K562 (cell line): ENCODE results near the gene VWA5B1. TPM values are rescaled to one million over a fixed set of nuclear protein-coding genes. Genes with fewer than 3 reads are reported as not detected.

Experiments
- ATAC-seq: fragments of 200-7000 bp; cut with Tn5 transposase; 3 replicates; pipeline ENCODE4 v1.9.1; 2020; ENCODE audit warnings: moderate library complexity
- BruUV-seq: library from RNA; stranded (reverse); fragments of 400-500 nt; replicated peaks from 2 replicates; lab custom pipeline; 2021; lab: Mats Ljungman, UMichigan
- CTCF ChIA-PET: fragments of 300-600 bp; formaldehyde crosslinking; extraction: SDS; loops from one replicate; lab custom pipeline; 2021; ENCODE audit warnings: low intra/inter-chr PET ratio; lab: Yijun Ruan, JAX
- POLR2A ChIA-PET: fragments of 300-600, 350-650 bp; sonication (Branson Sonifier 250); formaldehyde crosslinking; extraction: SDS; loops from one replicate; lab custom pipeline; 2021; ENCODE audit warnings: antibody characterized with exemption, inconsistent platforms; lab: Yijun Ruan, JAX
- DNase-seq, 4 experiments: peaks; one replicate each; pipeline versions ENCODE4 v3.0.0 to v3.0.0-alpha.2; 2011 to 2018; ENCODE audit warnings: low spot score in 3 of 4, mixed read lengths in 3 of 4; ENCODE audit errors: extremely low read depth in 1 of 4
- FAIRE-seq: peaks from 2 replicates; lab custom pipeline; 2011; peaks lifted over from hg19 to GRCh38; lab: Jason Lieb, UNC
- H2AFZ ChIP-seq: 2 replicates; pipeline ENCODE4 v1.6.0; 2011; ENCODE audit warnings: low read depth, low read length, control low read depth, inconsistent platforms
- H3K27ac ChIP-seq: fragments of 200-600 bp; 3 replicates; pipeline ENCODE4 v1.8.0; 2011; ENCODE audit warnings: low read depth, mild to moderate bottlenecking, control low read depth, inconsistent platforms, low read length, moderate library complexity, mixed read lengths; ENCODE audit errors: extremely low read depth
- H3K27me3 ChIP-seq, 2 experiments: fragments of 300-600 bp in 1 of 2; 2 replicates in 1 of 2; 3 replicates in 1 of 2; pipeline versions ENCODE4 v1.6.0 to v1.8.0; 2011; ENCODE audit warnings: inconsistent platforms in 2 of 2, low read length in 2 of 2, mild to moderate bottlenecking in 1 of 2, mixed read lengths in 1 of 2, moderate library complexity in 1 of 2; ENCODE audit not compliant: control insufficient read depth in 2 of 2, insufficient read depth in 2 of 2
- H3K36me3 ChIP-seq: fragments of 300-600 bp; 3 replicates; pipeline ENCODE4 v1.8.0; 2011; ENCODE audit warnings: mild to moderate bottlenecking, low read length, inconsistent platforms; ENCODE audit not compliant: control insufficient read depth, insufficient read depth
- H3K4me1 ChIP-seq, 2 experiments: fragments of 200-600 bp in 1 of 2; replicated peaks in 1 of 2; 2 replicates in 1 of 2; 3 replicates in 1 of 2; pipeline versions ENCODE4 v1.5.1 to v1.8.0; 2011; ENCODE audit warnings: inconsistent platforms in 2 of 2, low read length in 2 of 2, mild to moderate bottlenecking in 1 of 2, mixed read lengths in 1 of 2, moderate library complexity in 1 of 2; ENCODE audit not compliant: control insufficient read depth in 2 of 2, insufficient read depth in 2 of 2
- H3K4me2 ChIP-seq: 2 replicates; pipeline ENCODE4 v1.6.1; 2011; ENCODE audit warnings: low read length, control low read depth, inconsistent platforms, mixed read lengths; ENCODE audit not compliant: insufficient read depth
- H3K4me3 ChIP-seq: fragments of 200-600 bp; sonication (generic), shearing (Covaris generic); 2 replicates; pipeline ENCODE4 v1.5.1; 2016; ENCODE audit warnings: control low read depth, inconsistent platforms
- H3K79me2 ChIP-seq: fragments of 200-600 bp; 3 replicates; pipeline ENCODE4 v1.8.0; 2011; ENCODE audit warnings: low read length, inconsistent platforms; ENCODE audit not compliant: control insufficient read depth, insufficient read depth
- H3K9ac ChIP-seq, 2 experiments: 2 replicates each; pipeline versions ENCODE4 v1.6.0 to v1.6.1; 2011; ENCODE audit warnings: low read depth in 2 of 2, low read length in 2 of 2, control low read depth in 1 of 2, inconsistent platforms in 1 of 2, mild to moderate bottlenecking in 1 of 2, mixed read lengths in 1 of 2; ENCODE audit not compliant: insufficient read depth in 1 of 2
- H3K9me1 ChIP-seq: one replicate; pipeline ENCODE4 v1.6.0; 2011; ENCODE audit warnings: inconsistent platforms, mild to moderate bottlenecking, low read length, moderate library complexity; ENCODE audit not compliant: control insufficient read depth, insufficient read depth
- H3K9me3 ChIP-seq: replicated peaks from 2 replicates; pipeline ENCODE4 v1.5.1; 2011; ENCODE audit warnings: low read depth, low read length, inconsistent platforms; ENCODE audit not compliant: control insufficient read depth, insufficient read depth
- H4K20me1 ChIP-seq: replicated peaks from 2 replicates; pipeline ENCODE4 v1.6.1; 2011; ENCODE audit warnings: low read length, inconsistent platforms, mixed read lengths; ENCODE audit not compliant: control insufficient read depth, insufficient read depth
- GTF2E2 ChIP-seq: fragments of 200-800 bp; sonication (Bioruptor generic); IDR thresholded peaks from 2 replicates; pipeline ENCODE4 v1.6.1; 2016; ENCODE audit warnings: missing genetic modification characterization, missing compliant biosample characterization
- HSF4 ChIP-seq: fragments of 250-450 bp; sonication (Bioruptor Pico); IDR thresholded peaks from 2 replicates; pipeline ENCODE4 v2.1.2; 2022; ENCODE audit warnings: mild to moderate bottlenecking, moderate library complexity, borderline replicate concordance
- PCBP1 ChIP-seq: fragments of 200-400 bp; formaldehyde crosslinking; IDR thresholded peaks from 2 replicates; pipeline ENCODE4 v1.6.1; 2018; ENCODE audit warnings: mild to moderate bottlenecking, low read depth, low read length; ENCODE audit not compliant: poor library complexity, severe bottlenecking
- PHB ChIP-seq: fragments of 250-450 bp; sonication (Bioruptor Pico); IDR thresholded peaks from 2 replicates; pipeline ENCODE4 v1.5.0; 2021
- RBM14 ChIP-seq: fragments of 200-400 bp; formaldehyde crosslinking; IDR thresholded peaks from 2 replicates; pipeline ENCODE4 v1.6.1; 2018; ENCODE audit warnings: low read depth, mild to moderate bottlenecking, low read length, moderate library complexity, borderline replicate concordance; ENCODE audit not compliant: insufficient read depth
- WGBS: fragments of 100-300 bp; shearing (Covaris generic); methylation state at CpG from one replicate; pipeline ENCODE4 v1.1.6; 2016; ENCODE audit warnings: low coverage, mixed read lengths; ENCODE audit not compliant: insufficient coverage; ENCODE audit errors: missing lambda C conversion rate; 5-methylcytosine and 5-hydroxymethylcytosine counted together
- in situ Hi-C: fragments of 300-500 bp; cut with MboI; formaldehyde crosslinking; loops from 4 replicates; pipeline ENCODE4 v1.15.0; 2018; ENCODE audit warnings: inconsistent platforms, mixed read lengths
- intact Hi-C: fragments of 100-400 bp; cut with micrococcal nuclease; formaldehyde crosslinking; loops from 2 replicates; pipeline ENCODE4 v1.14.2; 2022
- polyA plus RNA-seq, 8 experiments: library from polyadenylated mRNA; depleted of rRNA in 4 of 8; stranded (reverse) in 5 of 8; unstranded in 3 of 8; fragments of >200 nt; fragmentation: Nextera tagmentation in 2 of 8; fragmentation: Illumina TruSeq in 1 of 8; extraction: Ambion mirVana in 2 of 8; extraction: Trizol in 1 of 8; gene quantifications; 2 replicates each; pipeline versions ENCODE4 v1.2.1 to v1.2.3, GENCODE V29; 2011 to 2014; ENCODE audit warnings: inconsistent platforms in 1 of 8, missing spikeins in 1 of 8
- total RNA-seq, 7 experiments: library from RNA; depleted of rRNA in 6 of 7; stranded (reverse); fragments of >200 nt in 6 of 7; fragmentation: Illumina TruSeq in 2 of 7; extraction: Trizol in 2 of 7; gene quantifications; 2 replicates each; pipeline versions ENCODE4 v1.2.1 to v1.2.3, GENCODE V29; 2011 to 2021; ENCODE audit warnings: low replicate concordance in 1 of 7
- TF ChIP-seq, protein P1 (sequence below): fragments of 250-450 bp; sonication (Bioruptor Pico); IDR thresholded peaks from 2 replicates; pipeline ENCODE4 v1.5.0; 2021; ENCODE audit warnings: mild to moderate bottlenecking, moderate library complexity
- TF ChIP-seq, protein P2 (sequence below): sonication (generic); formaldehyde crosslinking; IDR thresholded peaks from 2 replicates; pipeline ENCODE4 v1.5.0; 2020; ENCODE audit warnings: missing genetic modification reagents
- TF ChIP-seq, protein P3 (sequence below): fragments of 450-650 bp; IDR thresholded peaks from 2 replicates; pipeline ENCODE4 v1.6.1; 2016; ENCODE audit warnings: borderline replicate concordance

VWA5B1 gene
- total and polyA plus RNA-seq, 9 of the 15 experiments (the other 6 are each of a cell fraction or from before 2014, with no cell fraction given) = not detected

DNA sequence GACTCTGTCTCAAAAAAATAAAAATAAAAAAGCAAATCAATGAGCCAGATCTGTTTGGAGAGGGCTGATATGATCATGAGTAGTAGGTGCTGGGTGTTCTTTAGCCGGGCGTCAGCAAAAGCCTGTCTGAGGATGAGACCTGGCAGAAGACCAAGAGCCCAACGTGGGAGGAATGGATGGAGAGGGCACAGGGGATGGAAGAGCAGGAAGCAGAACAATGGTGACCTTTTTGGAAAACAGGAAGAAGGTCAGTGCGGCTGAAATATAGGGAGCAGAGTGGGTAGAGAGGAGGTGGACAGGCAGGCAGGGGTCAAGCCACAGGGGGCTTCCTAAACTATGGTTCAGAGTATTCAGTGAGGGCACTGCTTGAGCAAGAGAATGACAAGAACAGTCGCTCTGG, 30.9 kb downstream of the VWA5B1 start:
- Histone ChIP-seq H3K4me3 (no peak overlapping the region), H4K20me1 (peaks cover 4% of the 10 kb centered on the region; the same call in 1 of the 2 replicates), H3K9ac (no peak overlapping the region), H3K79me2 (no peaks in the 10 kb centered on the region), H2AFZ (no peak overlapping the region), H3K4me1 (no peaks in the 10 kb centered on the region), H3K9me3 (no peaks in the 10 kb centered on the region), H3K4me2 (no peak overlapping the region), H3K9me1 (no peaks in the 10 kb centered on the region), H3K27ac (no peak overlapping the region), H3K36me3 (no peaks in the 10 kb centered on the region), H3K27me3 (peaks cover 58 to 81% of the 10 kb centered on the region in 2 experiments)
- 0% methylated on average over 5 of the region's 5 CpGs for WGBS
- in situ Hi-C loops (no loop called here), intact Hi-C loops (no loop called here)
- FAIRE-seq (no peak), ATAC-seq (no peak), DNase-seq (no peak)
- ChIA-PET POLR2A (no interaction called here), CTCF (no interaction called here)
- no TSS peak for BruUV-seq
- TF ChIP-seq, protein P1, sequence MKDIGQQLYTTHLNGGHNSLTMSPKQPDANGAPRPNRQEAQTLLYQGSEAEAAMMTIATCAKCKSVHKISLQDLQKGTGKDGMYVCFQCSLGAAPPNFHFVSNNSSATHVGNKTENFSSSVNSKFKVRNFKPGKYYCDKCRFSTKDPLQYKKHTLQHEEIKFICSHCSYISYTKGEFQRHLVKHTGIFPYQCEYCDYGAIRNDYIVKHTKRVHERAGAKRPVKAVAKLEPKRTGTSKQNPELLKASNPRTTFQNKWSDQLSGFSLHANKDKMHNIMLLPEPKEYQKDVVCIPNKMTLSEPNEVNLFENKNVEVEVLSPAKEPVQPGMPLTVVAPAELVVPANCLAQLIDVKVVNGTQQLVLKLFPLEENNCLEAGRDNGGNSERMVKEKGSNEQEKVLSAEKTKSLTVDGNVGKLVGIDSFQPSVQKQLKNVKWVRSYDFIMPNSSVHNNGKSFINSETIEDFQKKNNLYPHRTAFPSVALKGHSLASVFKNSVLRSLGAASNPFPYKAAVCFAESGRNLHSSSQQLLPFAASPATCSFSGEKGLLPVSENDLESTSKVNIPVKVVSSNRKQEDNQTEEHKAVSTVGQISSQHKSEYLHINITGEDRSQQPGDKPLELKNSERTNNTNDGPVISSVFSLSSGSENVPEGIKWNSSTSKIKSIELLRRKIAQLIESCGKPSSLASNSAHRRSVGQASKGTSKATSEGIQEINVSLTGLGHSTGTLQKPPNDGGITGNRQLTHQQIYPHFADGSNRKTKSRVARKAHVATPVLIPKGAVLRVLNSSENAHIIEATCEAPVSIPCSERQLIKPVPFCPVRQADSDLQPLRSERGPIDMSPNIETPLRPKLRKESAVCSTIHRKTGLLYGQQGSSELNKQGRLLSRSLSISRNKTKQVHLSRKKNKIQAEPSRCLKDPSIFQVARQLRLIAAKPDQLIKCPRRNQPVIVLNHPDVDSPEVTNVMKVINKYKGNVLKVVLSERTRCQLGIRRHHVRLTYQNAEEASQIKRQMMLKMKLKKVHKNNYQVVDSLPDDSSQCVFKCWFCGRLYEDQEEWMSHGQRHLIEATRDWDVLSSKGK (CRISPR knock-in tag) = no peak
- TF ChIP-seq HSF4 (CRISPR knock-in tag) (no peak), GTF2E2 (tag) (no peak), RBM14 (no peak), PCBP1 (no peak), PHB (CRISPR knock-in tag) (no peak)
- TF ChIP-seq, protein P2, sequence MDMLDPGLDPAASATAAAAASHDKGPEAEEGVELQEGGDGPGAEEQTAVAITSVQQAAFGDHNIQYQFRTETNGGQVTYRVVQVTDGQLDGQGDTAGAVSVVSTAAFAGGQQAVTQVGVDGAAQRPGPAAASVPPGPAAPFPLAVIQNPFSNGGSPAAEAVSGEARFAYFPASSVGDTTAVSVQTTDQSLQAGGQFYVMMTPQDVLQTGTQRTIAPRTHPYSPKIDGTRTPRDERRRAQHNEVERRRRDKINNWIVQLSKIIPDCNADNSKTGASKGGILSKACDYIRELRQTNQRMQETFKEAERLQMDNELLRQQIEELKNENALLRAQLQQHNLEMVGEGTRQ (CRISPR knock-in tag) = no peak
- TF ChIP-seq, protein P3, sequence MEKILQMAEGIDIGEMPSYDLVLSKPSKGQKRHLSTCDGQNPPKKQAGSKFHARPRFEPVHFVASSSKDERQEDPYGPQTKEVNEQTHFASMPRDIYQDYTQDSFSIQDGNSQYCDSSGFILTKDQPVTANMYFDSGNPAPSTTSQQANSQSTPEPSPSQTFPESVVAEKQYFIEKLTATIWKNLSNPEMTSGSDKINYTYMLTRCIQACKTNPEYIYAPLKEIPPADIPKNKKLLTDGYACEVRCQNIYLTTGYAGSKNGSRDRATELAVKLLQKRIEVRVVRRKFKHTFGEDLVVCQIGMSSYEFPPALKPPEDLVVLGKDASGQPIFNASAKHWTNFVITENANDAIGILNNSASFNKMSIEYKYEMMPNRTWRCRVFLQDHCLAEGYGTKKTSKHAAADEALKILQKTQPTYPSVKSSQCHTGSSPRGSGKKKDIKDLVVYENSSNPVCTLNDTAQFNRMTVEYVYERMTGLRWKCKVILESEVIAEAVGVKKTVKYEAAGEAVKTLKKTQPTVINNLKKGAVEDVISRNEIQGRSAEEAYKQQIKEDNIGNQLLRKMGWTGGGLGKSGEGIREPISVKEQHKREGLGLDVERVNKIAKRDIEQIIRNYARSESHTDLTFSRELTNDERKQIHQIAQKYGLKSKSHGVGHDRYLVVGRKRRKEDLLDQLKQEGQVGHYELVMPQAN = no peak
